GM18526 (cell line): ENCODE results near the gene FYB1.

ENCODE experiments used
- POLR2A ChIP-seq: IDR thresholded peaks from 3 replicates; pipeline ENCODE4 v1.6.1; 2011; ENCODE audit not compliant: insufficient read length; ENCODE audit errors: extremely low read depth

FYB1 gene

DNA sequence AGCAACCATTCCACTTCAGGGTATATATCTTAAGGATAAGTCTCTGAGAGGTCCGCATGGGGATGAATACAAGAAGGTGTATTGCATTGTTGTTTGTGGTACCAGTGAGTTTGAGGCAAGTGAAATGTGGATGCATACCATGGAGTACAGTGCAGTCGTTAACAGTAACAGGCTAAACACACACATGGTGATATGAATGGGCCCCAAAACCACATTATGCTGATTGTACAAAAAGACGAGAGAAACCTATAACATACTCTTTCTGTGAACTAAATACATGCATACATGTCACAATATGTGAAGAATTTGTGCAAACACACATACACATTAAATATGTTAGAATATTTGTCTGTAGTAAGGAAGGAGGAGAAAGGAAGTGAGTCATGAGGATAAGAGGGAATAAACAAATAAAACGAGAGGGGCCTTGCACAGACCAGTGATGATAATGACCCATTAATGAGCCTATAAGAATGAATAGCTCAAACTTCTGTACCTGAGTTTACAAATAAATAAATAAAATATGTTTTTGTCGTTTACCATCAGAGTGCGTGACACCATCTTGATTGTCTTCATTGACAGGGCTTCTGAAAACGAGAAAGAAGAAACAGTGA lies 78.7 kb downstream of the FYB1 start:
- TF ChIP-seq POLR2A = no peak

DNA sequence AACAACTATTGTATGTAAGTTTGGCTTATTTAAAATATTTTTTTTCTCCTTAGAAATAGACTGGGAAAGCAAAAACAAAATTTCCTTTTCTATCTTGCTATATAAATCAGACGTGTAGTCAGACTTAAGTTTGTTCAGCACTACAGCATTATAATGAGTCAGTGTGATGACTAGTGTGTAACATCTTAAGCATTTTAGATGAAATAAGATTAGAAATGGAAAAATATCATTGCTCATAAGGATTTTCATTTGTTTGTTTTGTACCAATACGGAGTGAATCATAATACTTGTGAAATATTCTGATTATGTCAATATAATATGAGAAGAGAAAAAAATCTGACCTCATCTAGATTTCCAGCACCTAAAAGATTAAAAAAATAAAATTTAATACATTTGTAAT lies 80.5 kb downstream of the FYB1 start:
- no peak for TF ChIP-seq POLR2A

DNA sequence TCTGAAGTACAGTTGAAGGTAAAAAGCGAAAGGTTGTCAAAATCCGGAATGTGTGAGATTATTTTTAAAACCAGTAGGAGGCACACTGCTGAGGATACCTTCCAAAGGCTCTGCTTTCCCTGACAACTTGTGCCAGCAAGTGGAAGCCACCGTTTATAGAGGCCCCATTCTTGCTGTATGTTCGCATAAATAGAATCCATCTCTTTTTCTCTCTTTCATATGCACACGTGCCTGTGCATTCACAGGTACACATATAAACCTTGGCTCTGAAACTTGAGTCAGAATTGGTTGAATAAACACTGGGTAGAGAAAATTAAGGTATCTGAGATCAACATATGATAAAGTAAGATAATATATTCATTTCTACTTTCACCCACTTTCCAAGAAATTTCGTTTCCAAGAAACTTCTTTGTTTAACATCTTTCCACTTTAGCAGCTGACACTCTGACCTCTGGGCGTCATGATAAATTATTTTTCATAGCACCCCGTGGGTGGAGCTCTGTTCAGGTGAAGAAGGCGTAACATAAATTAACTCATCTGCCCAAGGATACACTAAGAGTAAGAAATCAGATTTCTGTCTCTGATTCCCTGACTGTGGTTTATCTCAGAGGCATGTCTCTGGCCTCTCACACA lies 81.4 kb downstream of the FYB1 start:
- TF ChIP-seq POLR2A = no peak

DNA sequence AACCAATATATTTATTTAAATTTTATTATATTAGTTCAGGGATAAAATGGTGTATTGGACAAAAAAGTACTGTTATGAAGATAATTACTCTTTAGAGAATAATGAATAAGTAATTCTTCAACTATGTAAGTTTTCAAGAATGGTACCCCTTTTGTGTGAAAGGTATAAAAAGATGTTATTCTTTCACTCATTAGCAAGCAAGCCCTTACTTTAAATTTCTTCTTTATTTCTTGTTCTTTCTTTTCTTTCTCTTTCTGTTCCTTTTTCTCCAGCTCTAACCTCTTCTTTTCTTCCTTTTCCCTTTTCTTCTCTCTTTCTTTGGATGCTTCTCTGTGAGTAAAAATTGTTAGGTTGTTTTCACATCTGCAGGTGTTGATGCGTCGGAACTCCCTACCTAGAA lies 82.0 kb downstream of the FYB1 start:
- TF ChIP-seq POLR2A = no peak

DNA sequence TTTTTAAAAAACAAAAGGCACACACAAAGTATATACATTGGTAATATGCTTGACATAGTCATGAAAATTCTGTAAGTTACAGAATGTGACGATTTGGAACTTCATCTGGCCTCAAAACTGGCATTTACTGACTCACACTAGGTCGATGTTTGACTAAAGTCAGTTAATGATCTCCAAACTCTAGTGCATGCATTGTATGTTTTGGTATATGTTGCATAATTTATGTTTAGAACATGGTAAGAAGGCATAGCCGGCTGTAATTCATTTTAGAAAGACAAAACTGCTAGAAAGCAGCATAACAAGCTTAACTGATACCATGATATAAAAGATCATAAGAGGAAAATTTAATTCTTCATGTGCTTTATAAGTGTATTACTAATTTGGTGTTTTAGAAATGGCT lies 86.6 kb downstream of the FYB1 start:
- no peak for TF ChIP-seq POLR2A

DNA sequence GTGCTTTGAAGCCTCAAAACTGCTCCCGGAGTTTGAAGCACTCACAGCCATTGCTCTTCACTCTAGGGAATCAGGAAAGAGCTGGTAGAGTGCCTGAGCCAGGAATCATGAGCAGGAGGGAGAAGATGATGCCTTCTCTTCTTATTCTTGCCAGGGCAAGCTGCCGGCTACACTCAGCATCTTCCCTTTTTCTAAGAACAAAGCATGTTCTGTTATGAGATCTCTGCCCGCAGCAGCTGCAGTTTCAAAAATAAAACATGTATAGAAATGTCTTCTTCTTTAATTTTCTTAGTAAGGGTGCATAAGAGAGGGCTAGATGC lies 87.3 kb downstream of the FYB1 start:
- no peak for TF ChIP-seq POLR2A

DNA sequence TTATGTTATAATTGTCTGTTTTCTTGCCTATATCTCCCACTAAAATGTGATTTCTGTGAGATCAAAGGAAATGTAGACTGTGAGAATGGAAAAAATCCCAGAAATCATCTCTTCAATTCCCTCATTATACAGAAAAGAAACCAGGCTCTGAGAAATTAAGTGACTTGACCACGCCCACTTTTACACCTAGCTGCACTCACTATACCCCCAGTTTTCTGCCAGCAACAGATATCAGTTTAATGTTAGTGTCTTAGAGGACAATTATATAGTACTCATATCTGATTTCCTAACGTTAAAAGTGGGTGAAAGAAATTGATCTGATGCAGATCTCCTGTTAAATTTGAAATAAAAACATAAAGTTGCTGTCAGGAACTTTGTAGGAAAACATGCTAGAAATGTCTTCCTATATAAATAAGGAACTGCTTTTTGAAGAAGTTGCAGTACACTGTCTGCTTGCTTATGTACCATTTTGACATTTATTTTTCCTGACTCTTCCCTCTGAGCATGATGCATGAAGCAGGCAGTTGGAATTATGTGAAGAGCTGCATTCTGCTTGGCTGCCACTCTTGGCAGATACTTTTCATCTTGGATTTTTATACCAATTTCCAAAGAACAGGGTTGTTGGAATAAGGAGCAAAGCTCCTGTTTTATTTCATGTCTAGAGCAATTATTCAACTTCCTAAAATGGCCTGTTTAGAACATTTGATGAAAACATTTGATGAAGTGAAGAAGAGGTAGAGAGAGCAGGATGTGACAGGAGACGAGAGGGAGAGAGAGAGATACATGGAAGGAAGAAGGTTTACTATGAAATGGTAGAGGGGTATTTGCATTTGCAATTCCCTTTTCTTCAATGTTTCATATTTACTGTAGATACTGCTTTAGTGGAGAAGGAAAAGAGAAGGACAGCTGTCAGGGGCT lies 87.9 kb downstream of the FYB1 start:
- no peak for TF ChIP-seq POLR2A

DNA sequence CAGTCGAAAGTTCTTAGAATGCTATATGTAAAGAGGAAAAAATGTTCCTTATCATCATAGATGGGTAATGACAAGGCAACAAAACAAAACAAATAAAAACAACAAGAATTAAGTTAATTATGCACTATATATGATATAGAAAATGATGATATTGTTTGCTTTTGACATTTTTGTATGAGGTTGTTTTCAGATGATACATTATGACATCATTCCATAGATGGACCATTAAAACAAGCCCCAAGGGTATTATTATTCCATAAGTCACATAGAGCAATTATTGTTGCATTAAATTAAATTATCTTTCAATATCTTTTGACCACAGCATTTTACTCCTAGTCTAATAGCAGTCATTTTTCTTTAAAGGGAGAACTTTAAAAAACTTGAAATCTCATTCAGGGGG lies 88.6 kb downstream of the FYB1 start:
- TF ChIP-seq POLR2A = no peak

DNA sequence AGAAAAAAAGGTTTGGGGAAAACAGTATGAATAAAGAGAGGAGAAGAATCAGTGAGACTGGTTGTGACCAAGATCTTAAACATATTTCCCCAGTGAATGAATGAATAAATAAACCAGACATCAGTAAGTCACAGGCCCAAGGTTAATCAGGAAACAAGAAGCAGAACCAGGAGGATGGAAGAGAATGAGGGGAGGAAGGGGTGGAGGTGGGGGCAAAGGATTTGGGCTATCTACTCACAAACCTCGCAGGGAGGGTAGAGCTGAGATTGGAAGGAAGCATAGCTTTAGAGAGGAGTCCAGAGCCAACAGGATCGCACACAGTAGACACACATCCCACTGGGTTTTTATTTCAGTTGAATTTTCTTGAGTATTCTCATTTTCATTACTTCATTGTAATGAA lies 97.4 kb downstream of the FYB1 start:
- TF ChIP-seq POLR2A = no peak

DNA sequence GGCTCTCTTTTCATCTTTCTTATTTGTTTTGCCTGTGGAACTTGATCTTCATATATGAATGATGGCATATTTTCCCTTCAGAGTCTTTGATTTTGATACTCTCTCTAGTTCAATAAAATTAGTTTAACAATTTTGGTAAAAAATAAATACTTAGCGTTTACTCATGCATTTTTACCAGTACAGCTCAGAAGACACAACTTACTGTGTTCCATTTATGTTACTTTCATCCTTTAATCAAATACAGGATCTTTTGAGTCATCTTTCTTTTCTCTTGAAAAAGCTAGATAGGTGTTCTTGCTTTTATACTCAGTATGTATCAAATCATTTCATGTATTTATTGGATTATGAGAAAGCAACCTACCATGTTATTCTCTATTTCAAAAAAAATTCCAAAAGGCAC lies 98.0 kb downstream of the FYB1 start:
- no peak for TF ChIP-seq POLR2A

DNA sequence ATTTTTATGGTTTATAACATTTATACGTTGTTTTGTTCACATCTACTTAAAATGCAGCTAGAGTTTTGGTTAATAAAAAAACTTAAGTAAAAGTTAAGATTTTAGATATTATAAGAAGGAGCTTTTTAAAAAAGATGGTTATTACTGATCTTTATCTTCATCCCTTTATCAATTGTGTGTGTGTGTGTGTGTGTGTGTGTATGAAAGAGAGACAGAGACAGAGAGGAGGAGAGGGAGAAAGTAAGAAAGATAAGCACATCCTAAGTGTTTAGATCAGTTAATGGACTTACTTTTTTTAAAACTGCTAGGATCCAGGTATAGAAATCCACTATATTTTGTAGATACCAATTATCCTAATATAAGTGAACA lies 99.3 kb downstream of the FYB1 start:
- no peak for TF ChIP-seq POLR2A

DNA sequence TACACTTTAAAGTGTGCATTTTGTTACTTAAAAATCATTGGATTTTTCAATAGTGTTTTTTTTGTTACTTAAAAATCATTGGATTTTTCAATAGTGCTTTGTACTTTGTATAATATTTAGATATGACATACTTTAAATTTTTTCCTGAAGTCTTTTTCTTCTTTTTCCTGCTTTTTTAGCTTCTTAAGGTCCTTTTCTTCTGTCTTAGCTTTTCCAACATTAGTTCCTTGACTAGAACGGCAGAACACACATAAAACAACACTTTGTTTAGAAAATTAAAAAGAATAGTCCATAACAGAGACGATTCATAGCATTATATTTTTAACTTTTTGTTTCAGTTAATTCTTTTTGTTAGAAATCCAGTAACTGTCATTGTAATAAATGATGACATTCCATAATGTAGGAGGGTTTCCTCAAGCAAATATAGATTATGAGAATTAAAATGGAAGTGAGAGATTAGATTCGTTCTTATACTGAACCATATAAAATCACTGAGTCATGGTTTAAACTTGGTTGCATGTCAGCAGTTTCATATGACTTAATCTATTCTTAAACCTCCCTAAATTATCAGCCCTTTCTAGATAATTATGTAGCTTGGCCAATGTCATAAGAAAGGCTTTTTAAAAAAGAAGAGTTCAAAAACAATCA lies 99.8 kb downstream of the FYB1 start:
- no peak for TF ChIP-seq POLR2A

DNA sequence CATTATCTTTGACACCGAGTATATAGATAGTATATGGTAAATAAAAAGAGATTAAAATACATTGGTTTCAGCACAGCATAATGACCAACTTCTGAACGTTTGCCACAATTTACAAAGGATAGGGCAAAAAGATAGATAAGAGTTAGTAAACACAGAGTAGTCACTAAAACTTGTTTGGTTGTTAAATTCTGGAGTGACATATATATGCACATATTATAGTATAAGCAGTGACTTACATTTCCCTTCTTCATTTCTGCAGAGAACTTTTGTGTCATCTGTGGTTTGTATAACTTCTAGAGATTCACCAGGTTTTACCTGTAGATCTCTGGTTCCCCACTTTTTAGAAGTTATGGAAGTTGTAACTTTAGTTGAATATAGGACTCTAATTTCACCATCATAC lies 100.7 kb downstream of the FYB1 start:
- no peak for TF ChIP-seq POLR2A

DNA sequence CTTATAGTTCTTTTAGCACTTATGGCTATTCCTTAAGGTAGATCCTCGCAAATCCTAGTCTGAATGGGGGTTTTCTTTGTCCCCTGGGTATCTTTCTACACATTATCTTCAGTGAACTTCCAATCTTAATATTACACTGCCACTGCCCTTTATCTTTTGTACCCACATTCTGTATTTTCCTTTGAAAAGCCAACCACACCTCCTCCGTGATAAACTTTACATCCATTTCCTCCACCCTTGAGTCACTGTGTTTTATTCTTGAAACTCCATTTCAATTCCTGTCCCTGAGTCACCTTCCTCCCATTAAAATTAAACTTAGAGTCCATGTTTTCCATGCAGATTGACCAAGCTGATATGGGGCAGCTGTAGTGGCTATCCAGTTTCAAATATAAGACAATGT lies 102.0 kb downstream of the FYB1 start:
- TF ChIP-seq POLR2A = no peak

DNA sequence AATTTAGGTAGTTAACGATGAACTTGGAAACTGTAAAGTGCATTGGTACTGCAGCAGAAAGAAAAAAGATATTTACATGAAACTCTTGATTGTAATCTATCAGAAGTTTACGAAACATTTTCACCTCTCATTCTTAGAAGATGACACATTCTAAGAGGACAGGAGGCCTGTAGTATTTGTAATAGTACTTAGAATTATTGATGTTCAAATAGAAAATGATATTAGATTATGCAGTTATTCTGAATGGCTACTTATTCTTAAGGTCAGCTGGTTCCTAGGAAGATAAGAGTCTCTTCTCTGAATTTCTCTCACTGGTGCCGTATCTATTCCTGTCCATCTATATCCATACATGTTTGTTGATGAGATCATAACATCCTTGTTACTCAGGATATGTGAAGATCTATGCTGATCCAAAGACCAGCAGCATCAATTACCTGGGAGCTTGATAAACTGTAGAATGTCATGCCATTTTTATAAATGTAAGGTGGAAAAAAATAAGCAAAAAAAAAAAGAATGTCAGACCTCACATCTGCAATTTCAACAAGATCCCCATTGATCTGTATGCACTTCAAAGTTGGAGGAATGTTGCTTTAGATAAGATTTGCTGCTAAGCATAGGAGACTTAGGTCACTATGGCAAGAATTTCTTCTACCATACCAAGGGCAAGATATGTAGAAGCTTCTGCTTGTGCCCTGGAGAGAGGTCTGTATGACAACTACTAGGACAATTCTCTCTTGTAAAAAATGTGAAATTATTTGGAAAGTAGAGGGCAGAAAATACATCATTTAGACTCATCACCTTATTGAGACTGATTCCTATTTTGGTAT lies 102.8 kb downstream of the FYB1 start:
- TF ChIP-seq POLR2A = no peak
